ENCODE data around the gene GPR68.

GPR68 gene

GRCh38 chr14:91284146-91284790 lies 39.8 kb upstream of the GPR68 start:
- Histone ChIP-seq H3K9ac (ENCODE audit: low read length in 2 of 2) (no peak overlapping the region), H3K4me1 (ENCODE audit: control insufficient read depth, insufficient read depth, low read length) (peaks cover 13% of the 10 kb centered on the region), H3K36me3 (ENCODE audit: control insufficient read depth in 2 of 2, insufficient read depth in 2 of 2, low read length in 2 of 2) (peaks cover 0 to 3% of the 10 kb centered on the region in 2 donors), H3K4me3 (ENCODE audit: low read length in 2 of 2) (no peak overlapping the region), H3K9me3 (ENCODE audit: control insufficient read depth in 2 of 2, low read length in 2 of 2) (no peaks in the 10 kb centered on the region), H3K27ac (ENCODE audit: low read length) (no peak overlapping the region), H3K27me3 (ENCODE audit: control insufficient read depth in 1 of 2, insufficient read depth in 2 of 2, low read length in 2 of 2) (no peaks in the 10 kb centered on the region)

- H3K9me3 ChIP-seq (ENCODE audit: control insufficient read depth in 2 of 2, low read length in 2 of 2): no peaks in the 10 kb centered on the region
Observed at GRCh38 chr14:91283666-91284065, 39.2 kb upstream of the GPR68 start.

GRCh38 chr14:91282954-91283645 lies 38.6 kb upstream of the GPR68 start:
- Histone ChIP-seq H3K9ac (ENCODE audit: low read length in 2 of 2) (no peak overlapping the region), H3K36me3 (ENCODE audit: control insufficient read depth in 2 of 2, insufficient read depth in 2 of 2, low read length in 2 of 2) (peaks cover 0 to 3% of the 10 kb centered on the region in 2 donors), H3K4me3 (ENCODE audit: low read length in 2 of 2) (no peak overlapping the region), H3K4me1 (ENCODE audit: control insufficient read depth, insufficient read depth, low read length) (peaks cover 13% of the 10 kb centered on the region), H3K27ac (ENCODE audit: low read length) (no peak overlapping the region), H3K27me3 (ENCODE audit: control insufficient read depth in 1 of 2, insufficient read depth in 2 of 2, low read length in 2 of 2) (no peaks in the 10 kb centered on the region), H3K9me3 (ENCODE audit: control insufficient read depth in 2 of 2, low read length in 2 of 2) (no peaks in the 10 kb centered on the region)

More at GRCh38 chr14:91283666-91284065, 39.2 kb upstream of the GPR68 start:
- Histone ChIP-seq H3K4me3 (ENCODE audit: low read length in 2 of 2) (no peak overlapping the region), H3K27ac (ENCODE audit: low read length) (no peak overlapping the region), H3K27me3 (ENCODE audit: control insufficient read depth in 1 of 2, insufficient read depth in 2 of 2, low read length in 2 of 2) (no peaks in the 10 kb centered on the region), H3K36me3 (ENCODE audit: control insufficient read depth in 2 of 2, insufficient read depth in 2 of 2, low read length in 2 of 2) (peaks cover 0 to 3% of the 10 kb centered on the region in 2 donors), H3K9ac (ENCODE audit: low read length in 2 of 2) (no peak overlapping the region), H3K4me1 (ENCODE audit: control insufficient read depth, insufficient read depth, low read length) (peaks cover 13% of the 10 kb centered on the region)

GRCh38 chr14:91281346-91281745 lies 36.8 kb upstream of the GPR68 start:
- Histone ChIP-seq H3K36me3 (ENCODE audit: control insufficient read depth in 2 of 2, insufficient read depth in 2 of 2, low read length in 2 of 2) (peaks cover 0 to 3% of the 10 kb centered on the region in 2 donors), H3K4me3 (ENCODE audit: low read length in 2 of 2) (no peak overlapping the region), H3K27ac (ENCODE audit: low read length) (no peak overlapping the region), H3K4me1 (ENCODE audit: control insufficient read depth, insufficient read depth, low read length) (peaks cover 26% of the 10 kb centered on the region), H3K9ac (ENCODE audit: low read length in 2 of 2) (no peak overlapping the region), H3K27me3 (ENCODE audit: control insufficient read depth in 1 of 2, insufficient read depth in 2 of 2, low read length in 2 of 2) (no peaks in the 10 kb centered on the region), H3K9me3 (ENCODE audit: control insufficient read depth in 2 of 2, low read length in 2 of 2) (no peaks in the 10 kb centered on the region)

- Histone ChIP-seq H3K9me3 (ENCODE audit: control insufficient read depth in 2 of 2, low read length in 2 of 2) (no peaks in the 10 kb centered on the region), H3K27ac (ENCODE audit: low read length) (no peak overlapping the region), H3K36me3 (ENCODE audit: control insufficient read depth in 2 of 2, insufficient read depth in 2 of 2, low read length in 2 of 2) (peaks cover 0 to 3% of the 10 kb centered on the region in 2 donors), H3K27me3 (ENCODE audit: control insufficient read depth in 1 of 2, insufficient read depth in 2 of 2, low read length in 2 of 2) (no peaks in the 10 kb centered on the region), H3K4me3 (ENCODE audit: low read length in 2 of 2) (no peak overlapping the region), H3K4me1 (ENCODE audit: control insufficient read depth, insufficient read depth, low read length) (peaks cover 27% of the 10 kb centered on the region), H3K9ac (ENCODE audit: low read length in 2 of 2) (no peak overlapping the region)
Observed at GRCh38 chr14:91280129-91280528, 35.6 kb upstream of the GPR68 start.

- Histone ChIP-seq H3K9me3 (ENCODE audit: control insufficient read depth in 2 of 2, low read length in 2 of 2) (no peaks in the 10 kb centered on the region), H3K36me3 (ENCODE audit: control insufficient read depth in 2 of 2, insufficient read depth in 2 of 2, low read length in 2 of 2) (peaks cover 0 to 3% of the 10 kb centered on the region in 2 donors), H3K27ac (ENCODE audit: low read length) (no peak overlapping the region), H3K4me1 (ENCODE audit: control insufficient read depth, insufficient read depth, low read length) (peaks cover 21% of the 10 kb centered on the region), H3K9ac (ENCODE audit: low read length in 2 of 2) (no peak overlapping the region), H3K4me3 (ENCODE audit: low read length in 2 of 2) (no peak overlapping the region), H3K27me3 (ENCODE audit: control insufficient read depth in 1 of 2, insufficient read depth in 2 of 2, low read length in 2 of 2) (no peaks in the 10 kb centered on the region)
Observed at GRCh38 chr14:91279354-91279753, 34.9 kb upstream of the GPR68 start.

- Histone ChIP-seq H3K9me3 (ENCODE audit: control insufficient read depth in 2 of 2, low read length in 2 of 2) (no peaks in the 10 kb centered on the region), H3K4me3 (ENCODE audit: low read length in 2 of 2) (no peak overlapping the region), H3K36me3 (ENCODE audit: control insufficient read depth in 2 of 2, insufficient read depth in 2 of 2, low read length in 2 of 2) (peaks cover 0 to 3% of the 10 kb centered on the region in 2 donors), H3K27ac (ENCODE audit: low read length) (peak overlapping the region; percentile 66), H3K4me1 (ENCODE audit: control insufficient read depth, insufficient read depth, low read length) (peaks cover 18% of the 10 kb centered on the region), H3K9ac (ENCODE audit: low read length in 2 of 2) (no peak overlapping the region), H3K27me3 (ENCODE audit: control insufficient read depth in 1 of 2, insufficient read depth in 2 of 2, low read length in 2 of 2) (no peaks in the 10 kb centered on the region)
Observed at GRCh38 chr14:91278383-91278715, 33.8 kb upstream of the GPR68 start.

GRCh38 chr14:91277546-91278382 lies 33.3 kb upstream of the GPR68 start:
- Histone ChIP-seq H3K27me3 (ENCODE audit: control insufficient read depth in 1 of 2, insufficient read depth in 2 of 2, low read length in 2 of 2) (no peaks in the 10 kb centered on the region), H3K4me1 (ENCODE audit: control insufficient read depth, insufficient read depth, low read length) (peaks cover 18% of the 10 kb centered on the region), H3K4me3 (ENCODE audit: low read length in 2 of 2) (peak overlapping the region in 1 of 2 donors; percentile 8), H3K27ac (ENCODE audit: low read length) (peak overlapping the region; percentile 66), H3K9me3 (ENCODE audit: control insufficient read depth in 2 of 2, low read length in 2 of 2) (no peaks in the 10 kb centered on the region), H3K9ac (ENCODE audit: low read length in 2 of 2) (peak overlapping the region in 1 of 2 donors; percentile 42), H3K36me3 (ENCODE audit: control insufficient read depth in 2 of 2, insufficient read depth in 2 of 2, low read length in 2 of 2) (peaks cover 0 to 3% of the 10 kb centered on the region in 2 donors)

- peaks cover 29% of the 10 kb centered on the region for H3K4me1 ChIP-seq (ENCODE audit: control insufficient read depth, insufficient read depth, low read length)
- no peak overlapping the region for H3K27ac ChIP-seq (ENCODE audit: low read length)
- H3K4me3 ChIP-seq (ENCODE audit: low read length in 2 of 2): no peak overlapping the region
- H3K9ac ChIP-seq (ENCODE audit: low read length in 2 of 2): no peak overlapping the region
- no peaks in the 10 kb centered on the region for H3K27me3 ChIP-seq (ENCODE audit: control insufficient read depth in 1 of 2, insufficient read depth in 2 of 2, low read length in 2 of 2)
- H3K9me3 ChIP-seq (ENCODE audit: control insufficient read depth in 2 of 2, low read length in 2 of 2): no peaks in the 10 kb centered on the region
- peaks cover 0 to 3% of the 10 kb centered on the region in 2 donors for H3K36me3 ChIP-seq (ENCODE audit: control insufficient read depth in 2 of 2, insufficient read depth in 2 of 2, low read length in 2 of 2)
Observed at GRCh38 chr14:91274796-91275195, 30.3 kb upstream of the GPR68 start.

- H3K27ac ChIP-seq (ENCODE audit: low read length): no peak overlapping the region
- H3K9ac ChIP-seq (ENCODE audit: low read length in 2 of 2): no peak overlapping the region
- H3K27me3 ChIP-seq (ENCODE audit: control insufficient read depth in 1 of 2, insufficient read depth in 2 of 2, low read length in 2 of 2): no peaks in the 10 kb centered on the region
- no peak overlapping the region for H3K4me3 ChIP-seq (ENCODE audit: low read length in 2 of 2)
- no peaks in the 10 kb centered on the region for H3K36me3 ChIP-seq (ENCODE audit: control insufficient read depth in 2 of 2, insufficient read depth in 2 of 2, low read length in 2 of 2)
- peaks cover 35% of the 10 kb centered on the region for H3K4me1 ChIP-seq (ENCODE audit: control insufficient read depth, insufficient read depth, low read length)
- no peaks in the 10 kb centered on the region for H3K9me3 ChIP-seq (ENCODE audit: control insufficient read depth in 2 of 2, low read length in 2 of 2)
Observed at GRCh38 chr14:91273885-91274273, 29.4 kb upstream of the GPR68 start.
